ENCODE results near the gene GAPDH.
A peak's percentile ranks its signal among the peaks of the same experiment; 100 is the strongest.

Gene GAPDH

DNA sequence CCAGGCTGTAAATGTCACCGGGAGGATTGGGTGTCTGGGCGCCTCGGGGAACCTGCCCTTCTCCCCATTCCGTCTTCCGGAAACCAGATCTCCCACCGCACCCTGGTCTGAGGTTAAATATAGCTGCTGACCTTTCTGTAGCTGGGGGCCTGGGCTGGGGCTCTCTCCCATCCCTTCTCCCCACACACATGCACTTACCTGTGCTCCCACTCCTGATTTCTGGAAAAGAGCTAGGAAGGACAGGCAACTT, 1.3 kb downstream of the GAPDH start:
- peaks cover 12% of the 10 kb centered on the region for H3K4me1 ChIP-seq (ENCODE audit: control insufficient read depth, insufficient read depth, low read length)
- TF ChIP-seq ZNF19 (tag by site-specific recombination; IDR thresholded peaks at IDR 0.05; ENCODE audit: low read depth) = no peak
- TF ChIP-seq, protein P1, sequence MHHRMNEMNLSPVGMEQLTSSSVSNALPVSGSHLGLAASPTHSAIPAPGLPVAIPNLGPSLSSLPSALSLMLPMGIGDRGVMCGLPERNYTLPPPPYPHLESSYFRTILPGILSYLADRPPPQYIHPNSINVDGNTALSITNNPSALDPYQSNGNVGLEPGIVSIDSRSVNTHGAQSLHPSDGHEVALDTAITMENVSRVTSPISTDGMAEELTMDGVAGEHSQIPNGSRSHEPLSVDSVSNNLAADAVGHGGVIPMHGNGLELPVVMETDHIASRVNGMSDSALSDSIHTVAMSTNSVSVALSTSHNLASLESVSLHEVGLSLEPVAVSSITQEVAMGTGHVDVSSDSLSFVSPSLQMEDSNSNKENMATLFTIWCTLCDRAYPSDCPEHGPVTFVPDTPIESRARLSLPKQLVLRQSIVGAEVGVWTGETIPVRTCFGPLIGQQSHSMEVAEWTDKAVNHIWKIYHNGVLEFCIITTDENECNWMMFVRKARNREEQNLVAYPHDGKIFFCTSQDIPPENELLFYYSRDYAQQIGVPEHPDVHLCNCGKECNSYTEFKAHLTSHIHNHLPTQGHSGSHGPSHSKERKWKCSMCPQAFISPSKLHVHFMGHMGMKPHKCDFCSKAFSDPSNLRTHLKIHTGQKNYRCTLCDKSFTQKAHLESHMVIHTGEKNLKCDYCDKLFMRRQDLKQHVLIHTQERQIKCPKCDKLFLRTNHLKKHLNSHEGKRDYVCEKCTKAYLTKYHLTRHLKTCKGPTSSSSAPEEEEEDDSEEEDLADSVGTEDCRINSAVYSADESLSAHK (tag by site-specific recombination; IDR thresholded peaks at IDR 0.05) = 0 out of 2 replicates have a peak, but pooled peaks have one; percentile 1
- ChIA-PET POLR2A (interaction anchor here (0.6 to 3.0 kb wide), 17 partner anchors 13 to 316 kb away, joined by 3 to 90 read pairs (median 16); partner anchors contain the start of genes CDCA3, MRPL51, NCAPD2 and NOP2), CTCF (interaction anchor here (1.1 to 1.7 kb wide), 7 partner anchors 18 to 112 kb away, joined by 3 to 12 read pairs (median 6); partner anchors contain the start of genes IFFO1 and VAMP1)
- H3K27ac ChIP-seq (ENCODE audit: extremely low read depth, low read depth, low read length) = peak overlapping the region; percentile 93
- H3K9me3 ChIP-seq (ENCODE audit: control insufficient read depth, insufficient read depth, low read depth, low read length) = no peaks in the 10 kb centered on the region
- H3K4me3 ChIP-seq (ENCODE audit: low read depth, low read length) = peak overlapping the region; percentile 73
- H3K36me3 ChIP-seq (ENCODE audit: control insufficient read depth in 2 of 2, insufficient read depth in 1 of 2, low read length in 2 of 2) = peaks cover 14 to 74% of the 10 kb centered on the region in 2 experiments

DNA sequence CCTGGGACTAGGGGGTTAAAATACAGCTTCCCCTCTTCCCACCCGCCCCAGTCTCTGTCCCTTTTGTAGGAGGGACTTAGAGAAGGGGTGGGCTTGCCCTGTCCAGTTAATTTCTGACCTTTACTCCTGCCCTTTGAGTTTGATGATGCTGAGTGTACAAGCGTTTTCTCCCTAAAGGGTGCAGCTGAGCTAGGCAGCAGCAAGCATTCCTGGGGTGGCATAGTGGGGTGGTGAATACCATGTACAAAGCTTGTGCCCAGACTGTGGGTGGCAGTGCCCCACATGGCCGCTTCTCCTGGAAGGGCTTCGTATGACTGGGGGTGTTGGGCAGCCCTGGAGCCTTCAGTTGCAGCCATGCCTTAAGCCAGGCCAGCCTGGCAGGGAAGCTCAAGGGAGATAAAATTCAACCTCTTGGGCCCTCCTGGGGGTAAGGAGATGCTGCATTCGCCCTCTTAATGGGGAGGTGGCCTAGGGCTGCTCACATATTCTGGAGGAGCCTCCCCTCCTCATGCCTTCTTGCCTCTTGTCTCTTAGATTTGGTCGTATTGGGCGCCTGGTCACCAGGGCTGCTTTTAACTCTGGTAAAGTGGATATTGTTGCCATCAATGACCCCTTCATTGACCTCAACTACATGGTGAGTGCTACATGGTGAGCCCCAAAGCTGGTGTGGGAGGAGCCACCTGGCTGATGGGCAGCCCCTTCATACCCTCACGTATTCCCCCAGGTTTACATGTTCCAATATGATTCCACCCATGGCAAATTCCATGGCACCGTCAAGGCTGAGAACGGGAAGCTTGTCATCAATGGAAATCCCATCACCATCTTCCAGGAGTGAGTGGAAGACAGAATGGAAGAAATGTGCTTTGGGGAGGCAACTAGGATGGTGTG, 1.9 kb downstream of the GAPDH start:
- H3K27ac ChIP-seq (ENCODE audit: extremely low read depth, low read depth, low read length) = peak overlapping the region; percentile 93

More for the DNA sequence above, 1.9 kb downstream of the GAPDH start:
- H3K4me3 ChIP-seq (ENCODE audit: low read depth, low read length) = peak overlapping the region; percentile 73
- CTCF ChIA-PET = interaction anchor here (1.1 to 1.9 kb wide), 9 partner anchors 19 to 200 kb away, joined by 3 to 12 read pairs (median 6); partner anchors contain the start of genes IFFO1 and VAMP1
- POLR2A ChIA-PET = interaction anchor here (0.6 to 3.0 kb wide), 17 partner anchors 13 to 315 kb away, joined by 3 to 90 read pairs (median 16); partner anchors contain the start of genes CDCA3, MRPL51, NCAPD2 and NOP2
- TF ChIP-seq, protein P2, sequence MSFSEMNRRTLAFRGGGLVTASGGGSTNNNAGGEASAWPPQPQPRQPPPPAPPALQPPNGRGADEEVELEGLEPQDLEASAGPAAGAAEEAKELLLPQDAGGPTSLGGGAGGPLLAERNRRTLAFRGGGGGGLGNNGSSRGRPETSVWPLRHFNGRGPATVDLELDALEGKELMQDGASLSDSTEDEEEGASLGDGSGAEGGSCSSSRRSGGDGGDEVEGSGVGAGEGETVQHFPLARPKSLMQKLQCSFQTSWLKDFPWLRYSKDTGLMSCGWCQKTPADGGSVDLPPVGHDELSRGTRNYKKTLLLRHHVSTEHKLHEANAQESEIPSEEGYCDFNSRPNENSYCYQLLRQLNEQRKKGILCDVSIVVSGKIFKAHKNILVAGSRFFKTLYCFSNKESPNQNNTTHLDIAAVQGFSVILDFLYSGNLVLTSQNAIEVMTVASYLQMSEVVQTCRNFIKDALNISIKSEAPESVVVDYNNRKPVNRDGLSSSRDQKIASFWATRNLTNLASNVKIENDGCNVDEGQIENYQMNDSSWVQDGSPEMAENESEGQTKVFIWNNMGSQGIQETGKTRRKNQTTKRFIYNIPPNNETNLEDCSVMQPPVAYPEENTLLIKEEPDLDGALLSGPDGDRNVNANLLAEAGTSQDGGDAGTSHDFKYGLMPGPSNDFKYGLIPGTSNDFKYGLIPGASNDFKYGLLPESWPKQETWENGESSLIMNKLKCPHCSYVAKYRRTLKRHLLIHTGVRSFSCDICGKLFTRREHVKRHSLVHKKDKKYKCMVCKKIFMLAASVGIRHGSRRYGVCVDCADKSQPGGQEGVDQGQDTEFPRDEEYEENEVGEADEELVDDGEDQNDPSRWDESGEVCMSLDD (tag by site-specific recombination; IDR thresholded peaks at IDR 0.05) = no peak
- peak; percentile 30; the same call in 1 of the 2 replicates for TF ChIP-seq GLIS1 (tag by site-specific recombination; IDR thresholded peaks at IDR 0.05)
- TF ChIP-seq, protein P3, sequence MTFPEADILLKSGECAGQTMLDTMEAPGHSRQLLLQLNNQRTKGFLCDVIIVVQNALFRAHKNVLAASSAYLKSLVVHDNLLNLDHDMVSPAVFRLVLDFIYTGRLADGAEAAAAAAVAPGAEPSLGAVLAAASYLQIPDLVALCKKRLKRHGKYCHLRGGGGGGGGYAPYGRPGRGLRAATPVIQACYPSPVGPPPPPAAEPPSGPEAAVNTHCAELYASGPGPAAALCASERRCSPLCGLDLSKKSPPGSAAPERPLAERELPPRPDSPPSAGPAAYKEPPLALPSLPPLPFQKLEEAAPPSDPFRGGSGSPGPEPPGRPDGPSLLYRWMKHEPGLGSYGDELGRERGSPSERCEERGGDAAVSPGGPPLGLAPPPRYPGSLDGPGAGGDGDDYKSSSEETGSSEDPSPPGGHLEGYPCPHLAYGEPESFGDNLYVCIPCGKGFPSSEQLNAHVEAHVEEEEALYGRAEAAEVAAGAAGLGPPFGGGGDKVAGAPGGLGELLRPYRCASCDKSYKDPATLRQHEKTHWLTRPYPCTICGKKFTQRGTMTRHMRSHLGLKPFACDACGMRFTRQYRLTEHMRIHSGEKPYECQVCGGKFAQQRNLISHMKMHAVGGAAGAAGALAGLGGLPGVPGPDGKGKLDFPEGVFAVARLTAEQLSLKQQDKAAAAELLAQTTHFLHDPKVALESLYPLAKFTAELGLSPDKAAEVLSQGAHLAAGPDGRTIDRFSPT (tag by site-specific recombination; IDR thresholded peaks at IDR 0.05) = peak; percentile 88
- TF ChIP-seq GLIS2 (tag by site-specific recombination; IDR thresholded peaks at IDR 0.05) = peak; percentile 12; the same call in 1 of the 2 replicates
- no peak for TF ChIP-seq ZBTB20 (tag by site-specific recombination; IDR thresholded peaks at IDR 0.05)
- TF ChIP-seq ZNF341 (tag by site-specific recombination; IDR thresholded peaks at IDR 0.05; ENCODE audit: low read depth) = no peak
- TF ChIP-seq GLI4 (tag by site-specific recombination; IDR thresholded peaks at IDR 0.05) = no peak
- TF ChIP-seq, protein P4, sequence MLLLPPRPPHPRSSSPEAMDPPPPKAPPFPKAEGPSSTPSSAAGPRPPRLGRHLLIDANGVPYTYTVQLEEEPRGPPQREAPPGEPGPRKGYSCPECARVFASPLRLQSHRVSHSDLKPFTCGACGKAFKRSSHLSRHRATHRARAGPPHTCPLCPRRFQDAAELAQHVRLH (tag by site-specific recombination; IDR thresholded peaks at IDR 0.05) = no peak
- no peak for TF ChIP-seq ZXDB (tag by site-specific recombination; IDR thresholded peaks at IDR 0.05)
- H3K36me3 ChIP-seq (ENCODE audit: control insufficient read depth in 2 of 2, insufficient read depth in 1 of 2, low read length in 2 of 2) = peaks cover 10 to 71% of the 10 kb centered on the region in 2 experiments
- H3K9me3 ChIP-seq (ENCODE audit: control insufficient read depth, insufficient read depth, low read depth, low read length) = no peaks in the 10 kb centered on the region
- H3K4me1 ChIP-seq (ENCODE audit: control insufficient read depth, insufficient read depth, low read length) = peaks cover 16% of the 10 kb centered on the region
